ENCODE data around the gene LAMB4. TPM values are rescaled to one million over a fixed set of nuclear protein-coding genes. Genes with fewer than 3 reads are reported as not detected.

Gene LAMB4
- total and polyA plus RNA-seq, 2 donors (not counting 1 experiment from before 2014, with no cell fraction given) = not detected

DNA sequence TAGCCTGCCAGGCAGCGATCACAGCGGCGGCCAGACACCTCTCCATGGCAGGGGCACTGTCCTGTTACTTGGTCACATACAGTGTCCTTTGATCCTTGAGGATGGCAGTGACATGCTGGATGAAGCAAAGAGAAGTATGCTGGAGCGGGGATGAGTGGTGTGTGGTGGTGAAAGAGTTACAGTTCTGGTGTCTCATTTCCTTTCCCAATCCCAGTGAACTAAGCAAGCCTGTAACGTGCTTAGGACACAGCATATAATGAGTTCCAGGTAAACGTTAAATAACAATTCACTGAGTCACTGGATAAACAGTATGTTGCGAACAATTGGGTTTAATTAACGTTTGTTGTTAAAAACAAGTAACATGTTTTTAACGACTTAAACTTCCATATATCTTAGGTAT is 63.7 kb downstream of the LAMB4 start:
- peaks cover 17% of the 10 kb centered on the region for H3K27me3 Mint-ChIP-seq
- DNase-seq = no peak
- no peaks in the 10 kb centered on the region for H3K79me2 ChIP-seq (ENCODE audit: control insufficient read depth, insufficient read depth, low read length)
- H3K4me1 Mint-ChIP-seq = no peaks in the 10 kb centered on the region
- ATAC-seq (ENCODE audit: low read depth) = no peak
- no peak overlapping the region for H3K4me3 ChIP-seq (ENCODE audit: control extremely low read depth in 1 of 5, extremely low read depth in 1 of 5, insufficient read depth in 1 of 5, low read depth in 2 of 5, low read length in 4 of 5)
- no peak overlapping the region for H2AFZ ChIP-seq (ENCODE audit: insufficient read depth, low read depth, low read length, poor library complexity, severe bottlenecking)
- no peaks in the 10 kb centered on the region for H3K36me3 ChIP-seq (replicated peaks in 1 of 2; ENCODE audit: control extremely low read depth in 1 of 2, control insufficient read depth in 1 of 2, extremely low read depth in 1 of 2, insufficient read depth in 2 of 2, low read length in 1 of 2)
- no peak overlapping the region for H3K27ac ChIP-seq (ENCODE audit: low read length in 2 of 2)
- no peak overlapping the region for H3K4me3 Mint-ChIP-seq
- intact Hi-C loops (cut with micrococcal nuclease) = no loop called here
- POLR2A ChIA-PET = no interaction called here
- CTCF ChIA-PET = no interaction called here
- no peaks in the 10 kb centered on the region for H3K9me3 ChIP-seq (ENCODE audit: control extremely low read depth in 1 of 3, control insufficient read depth in 2 of 3, insufficient read depth in 1 of 3, low read length in 2 of 3)
- TF ChIP-seq, protein P1, sequence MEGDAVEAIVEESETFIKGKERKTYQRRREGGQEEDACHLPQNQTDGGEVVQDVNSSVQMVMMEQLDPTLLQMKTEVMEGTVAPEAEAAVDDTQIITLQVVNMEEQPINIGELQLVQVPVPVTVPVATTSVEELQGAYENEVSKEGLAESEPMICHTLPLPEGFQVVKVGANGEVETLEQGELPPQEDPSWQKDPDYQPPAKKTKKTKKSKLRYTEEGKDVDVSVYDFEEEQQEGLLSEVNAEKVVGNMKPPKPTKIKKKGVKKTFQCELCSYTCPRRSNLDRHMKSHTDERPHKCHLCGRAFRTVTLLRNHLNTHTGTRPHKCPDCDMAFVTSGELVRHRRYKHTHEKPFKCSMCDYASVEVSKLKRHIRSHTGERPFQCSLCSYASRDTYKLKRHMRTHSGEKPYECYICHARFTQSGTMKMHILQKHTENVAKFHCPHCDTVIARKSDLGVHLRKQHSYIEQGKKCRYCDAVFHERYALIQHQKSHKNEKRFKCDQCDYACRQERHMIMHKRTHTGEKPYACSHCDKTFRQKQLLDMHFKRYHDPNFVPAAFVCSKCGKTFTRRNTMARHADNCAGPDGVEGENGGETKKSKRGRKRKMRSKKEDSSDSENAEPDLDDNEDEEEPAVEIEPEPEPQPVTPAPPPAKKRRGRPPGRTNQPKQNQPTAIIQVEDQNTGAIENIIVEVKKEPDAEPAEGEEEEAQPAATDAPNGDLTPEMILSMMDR (IDR thresholded peaks at IDR 0.05) = no peak
- no peak for TF ChIP-seq EZH2 (IDR thresholded peaks at IDR 0.05; ENCODE audit: borderline replicate concordance, insufficient read depth, low read depth, low read length, poor library complexity, severe bottlenecking)
- no peak overlapping the region for H3K4me2 ChIP-seq (replicated peaks; ENCODE audit: low read depth, low read length, poor library complexity, severe bottlenecking)
- H3K27me3 ChIP-seq (replicated peaks in 1 of 4; ENCODE audit: control extremely low read depth in 1 of 4, control insufficient read depth in 3 of 4, insufficient read depth in 4 of 4, low read length in 3 of 4) = no peaks in the 10 kb centered on the region
- H3K4me1 ChIP-seq (ENCODE audit: control insufficient read depth in 2 of 2, insufficient read depth in 2 of 2, low read length in 2 of 2) = no peaks in the 10 kb centered on the region
- no peak overlapping the region for H3K9ac ChIP-seq (ENCODE audit: low read length)
- H3K9me3 Mint-ChIP-seq (ENCODE audit: insufficient read depth) = no peaks in the 10 kb centered on the region
- H3K27ac Mint-ChIP-seq = no peak overlapping the region
- WGBS (ENCODE audit: insufficient coverage) = 100% methylated on average over 2 of the region's 9 CpGs
- H4K20me1 ChIP-seq (ENCODE audit: control insufficient read depth, insufficient read depth, low read length, poor library complexity, severe bottlenecking) = no peaks in the 10 kb centered on the region

GRCh38 chr7:108063520-108063933 is 66.6 kb downstream of the LAMB4 start:
- H3K79me2 ChIP-seq (ENCODE audit: control insufficient read depth, insufficient read depth, low read length) = no peaks in the 10 kb centered on the region
- no peaks in the 10 kb centered on the region for H3K9me3 ChIP-seq (ENCODE audit: control extremely low read depth in 1 of 3, control insufficient read depth in 2 of 3, insufficient read depth in 1 of 3, low read length in 2 of 3)
- no peak overlapping the region for H2AFZ ChIP-seq (ENCODE audit: insufficient read depth, low read depth, low read length, poor library complexity, severe bottlenecking)
- no peaks in the 10 kb centered on the region for H3K27me3 ChIP-seq (replicated peaks in 1 of 4; ENCODE audit: control extremely low read depth in 1 of 4, control insufficient read depth in 3 of 4, insufficient read depth in 4 of 4, low read length in 3 of 4)
- Mint-ChIP-seq H3K4me1 (no peaks in the 10 kb centered on the region), H3K27me3 (peaks cover 24% of the 10 kb centered on the region), H3K27ac (no peak overlapping the region), H3K4me3 (no peak overlapping the region), H3K9me3 (ENCODE audit: insufficient read depth) (no peaks in the 10 kb centered on the region)
- intact Hi-C loops (cut with micrococcal nuclease) = no loop called here
- no peak overlapping the region for H3K27ac ChIP-seq (ENCODE audit: low read length in 2 of 2)
- H3K4me3 ChIP-seq (ENCODE audit: control extremely low read depth in 1 of 5, extremely low read depth in 1 of 5, insufficient read depth in 1 of 5, low read depth in 2 of 5, low read length in 4 of 5) = no peak overlapping the region
- 93% methylated on average over 5 of the region's 5 CpGs for WGBS (ENCODE audit: insufficient coverage)
- no peak for TF ChIP-seq EZH2 (IDR thresholded peaks at IDR 0.05; ENCODE audit: borderline replicate concordance, insufficient read depth, low read depth, low read length, poor library complexity, severe bottlenecking)
- TF ChIP-seq, protein P1 (IDR thresholded peaks at IDR 0.05) = no peak
- H4K20me1 ChIP-seq (ENCODE audit: control insufficient read depth, insufficient read depth, low read length, poor library complexity, severe bottlenecking) = no peaks in the 10 kb centered on the region
- no peaks in the 10 kb centered on the region for H3K4me1 ChIP-seq (ENCODE audit: control insufficient read depth in 2 of 2, insufficient read depth in 2 of 2, low read length in 2 of 2)
- DNase-seq (no peak), ATAC-seq (ENCODE audit: low read depth) (no peak)
- CTCF ChIA-PET = no interaction called here
- POLR2A ChIA-PET = no interaction called here
- no peak overlapping the region for H3K9ac ChIP-seq (ENCODE audit: low read length)
- H3K36me3 ChIP-seq (replicated peaks in 1 of 2; ENCODE audit: control extremely low read depth in 1 of 2, control insufficient read depth in 1 of 2, extremely low read depth in 1 of 2, insufficient read depth in 2 of 2, low read length in 1 of 2) = no peaks in the 10 kb centered on the region
- no peak overlapping the region for H3K4me2 ChIP-seq (replicated peaks; ENCODE audit: low read depth, low read length, poor library complexity, severe bottlenecking)
